Ecto neural progenitor cell (in vitro differentiated cells): ENCODE data around the gene TUBG2.
"Not testable (repeated sequence)": the region's sequence is repeated elsewhere in the genome, so short reads cannot be mapped to it uniquely, and the experiment has no call there.

ENCODE experiments used
- DNase-seq: peaks from one replicate; pipeline ENCODE4 v3.0.0-alpha.2; 2018; ENCODE audit warnings: low spot score

The TUBG2 gene

DNA sequence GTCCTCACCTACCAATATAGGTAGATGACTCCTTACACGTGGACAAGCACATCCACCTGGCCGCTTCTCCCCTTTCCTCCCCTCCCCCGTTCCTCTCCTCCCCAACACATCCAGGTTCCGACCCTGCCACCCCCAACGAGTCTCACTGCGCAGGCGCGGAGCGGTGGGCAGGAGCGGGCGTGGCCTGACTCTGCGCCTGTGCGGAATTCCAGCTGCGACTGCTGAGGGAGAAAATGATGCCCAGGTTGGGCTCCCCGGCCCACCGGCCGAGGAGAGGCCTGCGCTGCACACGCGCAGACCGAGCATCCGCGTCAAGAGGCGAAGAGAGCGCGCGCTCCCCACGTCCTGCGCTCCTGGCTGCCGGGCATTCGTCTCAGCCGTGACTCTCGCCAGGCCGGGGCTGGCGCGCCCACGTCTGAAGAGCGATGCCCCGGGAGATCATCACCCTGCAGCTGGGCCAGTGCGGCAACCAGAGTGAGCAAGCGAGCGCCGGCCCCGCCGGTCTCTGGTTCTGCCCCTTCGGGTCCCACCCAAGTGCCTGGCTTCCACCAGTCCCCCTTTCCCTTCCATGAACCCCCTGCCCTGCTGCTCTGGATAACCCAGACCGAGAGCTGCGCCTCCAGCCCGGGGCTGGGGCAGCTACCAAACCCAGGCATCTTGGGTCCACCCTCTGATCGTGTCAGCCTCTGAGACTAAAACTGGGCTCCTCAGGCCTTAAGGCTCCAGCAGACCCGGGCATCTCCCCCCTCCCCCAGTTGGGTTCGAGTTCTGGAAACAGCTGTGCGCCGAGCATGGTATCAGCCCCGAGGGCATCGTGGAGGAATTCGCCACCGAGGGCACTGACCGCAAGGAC, at the start of gene TUBG2:
Gene TUBG2 (plus strand): TSS at position 206 of the 853 bp plus-strand sequence. CDS start 220 bp downstream, at position 426.
- DNase-seq = peak; percentile 97

- not testable (repeated sequence) for DNase-seq
Observed at GRCh38 chr17:42609814-42610801, 49.0 kb upstream of the TUBG2 start.

DNA sequence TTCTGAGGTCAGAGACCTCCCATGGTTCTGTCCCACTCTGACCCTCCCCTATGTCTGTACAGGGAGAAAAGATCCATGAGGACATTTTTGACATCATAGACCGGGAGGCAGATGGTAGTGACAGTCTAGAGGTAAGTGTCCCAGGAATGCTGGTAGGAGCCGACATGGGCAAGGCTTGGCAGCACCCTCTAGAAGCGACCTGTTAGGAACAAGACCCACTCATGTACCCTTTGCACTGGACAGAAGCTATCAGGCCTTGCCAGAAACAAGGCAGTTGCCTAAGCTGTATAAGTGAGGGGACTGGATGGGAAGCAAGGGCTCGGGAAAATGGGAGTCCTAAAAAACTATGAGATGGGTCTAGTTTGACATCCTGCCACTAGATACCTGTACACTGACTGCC, 47.1 kb upstream of the TUBG2 start:
- no peak for DNase-seq

- no peak for DNase-seq
Observed at GRCh38 chr17:42613699-42614295, 45.3 kb upstream of the TUBG2 start.

- no peak for DNase-seq
Observed at GRCh38 chr17:42617956-42618431, 41.1 kb upstream of the TUBG2 start.

- peak; percentile 68 for DNase-seq
Observed at GRCh38 chr17:42618442-42619150, 40.5 kb upstream of the TUBG2 start.

GRCh38 chr17:42621987-42622386, 37.1 kb upstream of the TUBG2 start:
- DNase-seq = not testable (repeated sequence)

DNA sequence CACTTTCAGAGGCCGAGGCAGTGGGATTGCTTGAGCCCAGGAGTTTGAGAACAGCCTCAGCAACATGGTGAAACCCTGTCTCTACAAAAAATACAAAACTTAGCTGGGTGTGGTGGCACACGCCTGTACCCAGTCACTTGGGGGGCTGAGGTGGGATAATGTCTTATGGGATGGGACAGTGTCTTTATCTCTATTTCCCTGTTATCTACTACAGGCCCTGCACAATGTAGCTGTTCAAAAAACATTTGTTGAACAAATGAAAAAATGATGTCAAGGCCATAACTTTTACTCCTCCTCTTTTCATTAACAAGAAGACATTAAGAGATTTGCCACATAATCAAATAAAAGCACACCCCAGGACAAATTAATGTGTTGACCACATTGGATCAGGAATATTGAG, 35.8 kb upstream of the TUBG2 start:
- DNase-seq = no peak

DNA sequence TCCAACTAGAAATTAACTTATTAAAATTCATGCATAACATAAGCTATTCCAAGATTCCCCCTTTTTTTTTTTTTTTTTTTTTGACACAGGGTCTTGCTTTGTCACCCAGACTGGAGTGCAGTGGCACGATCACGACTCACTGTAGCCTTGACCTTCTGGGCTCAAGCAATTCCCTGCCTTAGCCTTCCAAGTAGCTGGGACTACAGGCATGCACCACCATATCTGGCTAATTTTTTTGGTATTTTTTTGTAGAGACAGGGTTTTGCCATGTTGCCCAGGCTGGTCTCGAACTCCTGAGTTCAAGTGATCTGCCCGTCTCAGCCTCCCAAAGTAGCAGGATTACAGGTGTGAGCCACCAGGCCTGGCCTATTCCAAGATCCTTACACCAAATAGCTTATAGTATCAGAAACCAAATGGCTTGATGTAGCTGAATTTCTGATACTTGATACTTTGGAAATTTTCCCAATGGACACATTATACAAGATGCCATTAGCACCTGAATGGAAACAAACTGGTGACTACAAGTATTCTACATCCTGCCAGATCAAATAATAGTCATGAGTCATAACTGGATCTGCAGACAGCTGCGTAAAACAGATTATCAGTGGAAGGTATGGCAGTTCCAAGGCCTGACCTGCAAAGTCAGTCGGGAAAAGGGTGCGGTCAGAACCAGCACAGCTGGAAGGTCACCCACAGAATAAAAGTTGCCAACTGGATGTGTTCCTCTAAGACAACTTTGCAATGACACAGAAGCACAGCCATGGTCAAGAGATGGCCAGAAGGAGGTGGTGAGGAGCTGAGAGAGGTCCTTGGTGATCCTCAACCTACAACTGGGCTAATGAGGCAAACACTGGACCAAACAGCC, 35.1 kb upstream of the TUBG2 start:
- DNase-seq = no peak

- DNase-seq = not testable (repeated sequence)
Observed at GRCh38 chr17:42627032-42627764, 31.9 kb upstream of the TUBG2 start.

DNA sequence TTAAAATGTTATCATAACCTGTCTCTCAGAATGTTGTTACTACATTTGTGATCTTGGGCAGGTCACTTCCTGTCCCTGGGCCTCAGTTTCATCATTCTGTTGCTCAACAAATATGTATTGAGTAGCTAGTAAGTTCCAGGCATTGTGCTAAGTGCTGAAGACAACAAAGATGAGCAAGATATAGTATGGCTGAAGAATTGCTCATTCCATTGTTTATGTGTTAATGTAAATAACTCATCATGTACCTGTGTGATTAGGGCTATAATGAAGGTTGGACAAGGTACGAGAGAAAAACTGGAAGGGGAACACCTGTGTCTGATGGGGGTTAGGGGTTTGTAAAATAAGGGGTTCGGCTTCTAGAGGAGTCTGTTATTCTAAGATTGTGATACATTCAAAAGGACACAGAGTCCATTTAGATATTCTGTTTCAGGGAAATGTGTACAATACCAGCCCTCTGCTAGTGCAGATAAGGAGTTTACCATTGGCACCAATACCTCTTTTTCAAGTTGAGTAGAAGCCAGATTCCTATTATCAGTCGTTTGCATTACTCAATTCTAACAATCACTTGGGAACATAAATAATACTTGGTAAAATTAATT, 29.6 kb upstream of the TUBG2 start:
- no peak for DNase-seq

DNA sequence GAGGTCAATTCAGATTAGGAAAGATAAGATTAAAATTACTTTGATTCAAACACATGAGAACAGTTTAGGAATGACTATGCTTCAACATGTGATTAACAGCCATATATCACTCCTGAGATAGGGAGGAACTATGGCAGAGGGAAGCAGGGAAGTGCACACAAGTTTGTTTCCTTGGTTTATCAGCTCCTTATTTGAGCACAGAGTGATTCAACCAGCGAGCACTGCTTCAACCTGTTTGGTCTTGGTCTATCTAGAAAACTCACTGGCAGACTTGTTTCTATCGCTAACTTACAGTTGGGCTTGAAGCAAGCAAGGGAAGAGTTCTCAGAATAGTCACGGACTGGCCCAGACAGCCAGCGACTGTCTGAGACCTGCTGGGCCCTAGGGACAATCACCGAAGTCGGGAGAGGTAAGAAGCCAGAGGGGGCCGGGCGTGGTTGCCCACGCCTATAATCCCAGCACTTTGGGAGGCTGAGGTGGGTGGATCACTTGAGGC, 26.1 kb upstream of the TUBG2 start:
- no peak for DNase-seq

DNA sequence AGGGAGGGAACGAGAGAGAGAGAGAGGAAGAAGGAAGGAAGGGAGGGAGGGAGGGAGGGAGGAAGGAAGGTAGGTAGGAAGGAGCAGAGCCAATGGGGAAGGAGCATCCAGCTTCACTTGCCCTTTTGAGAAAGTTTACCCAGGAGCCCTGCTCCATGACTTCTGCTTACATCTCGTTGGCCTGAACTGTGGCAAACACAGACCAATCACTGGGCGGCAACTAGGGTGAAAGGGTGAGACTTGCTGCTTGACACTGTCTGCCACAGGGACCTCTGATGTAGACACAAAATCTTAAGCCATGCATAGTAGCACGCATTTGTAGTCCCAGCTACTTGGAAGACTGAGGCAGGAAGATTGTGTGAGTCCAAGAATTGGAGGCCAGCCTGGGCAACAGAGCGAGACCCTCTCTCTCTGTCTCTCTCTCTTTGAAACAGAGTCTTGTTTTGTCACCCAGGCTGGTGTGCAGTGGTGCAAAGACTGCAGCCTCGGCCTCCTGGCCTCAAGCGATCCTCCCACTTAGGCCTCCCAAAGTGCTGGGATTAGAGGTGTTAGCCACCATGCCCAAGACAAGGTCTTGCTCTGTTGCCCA, 19.5 kb upstream of the TUBG2 start:
- no peak for DNase-seq

GRCh38 chr17:42640121-42640520, 19.0 kb upstream of the TUBG2 start:
- no peak for DNase-seq

DNA sequence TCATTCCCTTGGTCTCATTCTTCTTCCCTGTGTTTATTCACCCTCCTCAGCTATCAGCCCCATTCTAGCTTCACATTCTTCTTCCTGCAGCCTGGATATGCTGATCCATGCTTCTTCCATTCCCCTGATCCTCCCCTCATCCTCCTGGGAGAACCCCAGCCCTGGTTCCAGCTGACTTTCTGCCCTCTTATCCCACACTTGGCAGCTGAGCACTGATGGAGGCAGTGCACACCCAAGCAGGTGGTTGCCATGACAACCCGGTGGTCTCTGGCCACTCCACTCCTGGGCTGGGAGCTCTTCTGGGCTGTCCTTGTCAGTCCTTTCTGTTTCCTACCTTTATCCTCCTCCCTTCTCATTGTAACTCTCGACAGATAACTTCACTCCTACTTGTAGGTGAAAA, 16.7 kb upstream of the TUBG2 start:
- DNase-seq = no peak

DNA sequence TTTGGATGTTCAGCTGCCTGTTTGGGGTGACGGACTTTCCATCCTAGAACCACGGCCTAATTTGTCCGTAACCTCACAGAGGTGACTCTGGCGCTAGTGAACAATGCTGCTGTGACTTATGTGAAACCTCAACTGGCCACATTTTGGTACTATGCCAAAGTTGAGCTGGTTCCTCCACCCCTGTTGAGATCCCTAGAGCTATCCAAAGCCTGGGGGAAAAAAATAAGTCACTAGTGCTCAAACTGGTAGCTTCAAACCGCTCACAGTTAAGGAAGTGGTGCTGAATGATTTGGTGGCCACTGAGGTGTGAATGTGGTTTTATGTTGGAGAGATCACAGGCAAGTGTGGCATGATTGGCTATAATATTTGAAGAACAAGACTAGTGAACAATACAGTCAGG, 11.3 kb upstream of the TUBG2 start:
- no peak for DNase-seq

GRCh38 chr17:42651392-42651791, 7.7 kb upstream of the TUBG2 start:
- no peak for DNase-seq

- peak; percentile 74 for DNase-seq
Observed at GRCh38 chr17:42653179-42654124, 5.6 kb upstream of the TUBG2 start.
